Measurements from ENCODE around the gene CLCN1.

DNA sequence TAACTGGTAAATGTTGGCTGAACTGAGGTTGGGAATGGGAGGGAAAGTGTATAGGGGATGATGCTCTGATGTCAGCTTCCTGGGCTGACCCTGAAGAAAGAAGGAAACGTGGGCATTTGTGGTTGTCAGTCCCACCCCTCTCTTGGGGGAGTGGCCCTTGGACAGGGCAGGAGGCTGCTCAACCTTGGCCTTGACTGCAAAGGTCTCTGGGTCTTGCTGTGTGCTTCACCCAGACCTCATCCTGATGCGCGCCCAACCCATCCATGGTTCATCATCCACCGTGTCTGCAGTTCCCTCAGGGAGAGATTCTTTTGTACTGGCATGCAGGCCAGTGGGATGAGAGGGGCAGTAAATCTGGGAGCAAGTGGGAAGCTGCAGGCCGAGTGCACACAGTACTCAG is 60.5 kb downstream of the CLCN1 start:
- TF ChIP-seq, protein P1, sequence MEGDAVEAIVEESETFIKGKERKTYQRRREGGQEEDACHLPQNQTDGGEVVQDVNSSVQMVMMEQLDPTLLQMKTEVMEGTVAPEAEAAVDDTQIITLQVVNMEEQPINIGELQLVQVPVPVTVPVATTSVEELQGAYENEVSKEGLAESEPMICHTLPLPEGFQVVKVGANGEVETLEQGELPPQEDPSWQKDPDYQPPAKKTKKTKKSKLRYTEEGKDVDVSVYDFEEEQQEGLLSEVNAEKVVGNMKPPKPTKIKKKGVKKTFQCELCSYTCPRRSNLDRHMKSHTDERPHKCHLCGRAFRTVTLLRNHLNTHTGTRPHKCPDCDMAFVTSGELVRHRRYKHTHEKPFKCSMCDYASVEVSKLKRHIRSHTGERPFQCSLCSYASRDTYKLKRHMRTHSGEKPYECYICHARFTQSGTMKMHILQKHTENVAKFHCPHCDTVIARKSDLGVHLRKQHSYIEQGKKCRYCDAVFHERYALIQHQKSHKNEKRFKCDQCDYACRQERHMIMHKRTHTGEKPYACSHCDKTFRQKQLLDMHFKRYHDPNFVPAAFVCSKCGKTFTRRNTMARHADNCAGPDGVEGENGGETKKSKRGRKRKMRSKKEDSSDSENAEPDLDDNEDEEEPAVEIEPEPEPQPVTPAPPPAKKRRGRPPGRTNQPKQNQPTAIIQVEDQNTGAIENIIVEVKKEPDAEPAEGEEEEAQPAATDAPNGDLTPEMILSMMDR (IDR thresholded peaks at IDR 0.05) = no peak
- TF ChIP-seq ZFX (IDR thresholded peaks at IDR 0.05; ENCODE audit: borderline replicate concordance) = no peak

Data from 22Rv1 (cell line).